ENCODE measurements around the gene SEC23A. TPM values are rescaled to one million over a fixed set of nuclear protein-coding genes. Genes with fewer than 3 reads are reported as not detected.
"Not testable (repeated sequence)": the region's sequence is repeated elsewhere in the genome, so short reads cannot be mapped to it uniquely, and the experiment has no call there.

Gene SEC23A
- 10 to 100 TPM; 52.4 to 79.2 TPM for total RNA-seq
- polyA plus RNA-seq (ENCODE audit: insufficient read depth, low read depth, low replicate concordance): 39.0 TPM
- long read RNA-seq, donor 1, full-length matches to known transcripts: 12 of 52 reads
- long read RNA-seq, donor 1, partial matches to known transcripts: 40 of 52 reads
- long read RNA-seq, donor 1, other reads (novel, unspliced or antisense): 0 of 52 reads
- long read RNA-seq, donor 2, full-length matches to known transcripts: 16 of 16 reads
- long read RNA-seq, donor 2, partial matches to known transcripts: 0 of 16 reads
- long read RNA-seq, donor 2, other reads (novel, unspliced or antisense): 0 of 16 reads

DNA sequence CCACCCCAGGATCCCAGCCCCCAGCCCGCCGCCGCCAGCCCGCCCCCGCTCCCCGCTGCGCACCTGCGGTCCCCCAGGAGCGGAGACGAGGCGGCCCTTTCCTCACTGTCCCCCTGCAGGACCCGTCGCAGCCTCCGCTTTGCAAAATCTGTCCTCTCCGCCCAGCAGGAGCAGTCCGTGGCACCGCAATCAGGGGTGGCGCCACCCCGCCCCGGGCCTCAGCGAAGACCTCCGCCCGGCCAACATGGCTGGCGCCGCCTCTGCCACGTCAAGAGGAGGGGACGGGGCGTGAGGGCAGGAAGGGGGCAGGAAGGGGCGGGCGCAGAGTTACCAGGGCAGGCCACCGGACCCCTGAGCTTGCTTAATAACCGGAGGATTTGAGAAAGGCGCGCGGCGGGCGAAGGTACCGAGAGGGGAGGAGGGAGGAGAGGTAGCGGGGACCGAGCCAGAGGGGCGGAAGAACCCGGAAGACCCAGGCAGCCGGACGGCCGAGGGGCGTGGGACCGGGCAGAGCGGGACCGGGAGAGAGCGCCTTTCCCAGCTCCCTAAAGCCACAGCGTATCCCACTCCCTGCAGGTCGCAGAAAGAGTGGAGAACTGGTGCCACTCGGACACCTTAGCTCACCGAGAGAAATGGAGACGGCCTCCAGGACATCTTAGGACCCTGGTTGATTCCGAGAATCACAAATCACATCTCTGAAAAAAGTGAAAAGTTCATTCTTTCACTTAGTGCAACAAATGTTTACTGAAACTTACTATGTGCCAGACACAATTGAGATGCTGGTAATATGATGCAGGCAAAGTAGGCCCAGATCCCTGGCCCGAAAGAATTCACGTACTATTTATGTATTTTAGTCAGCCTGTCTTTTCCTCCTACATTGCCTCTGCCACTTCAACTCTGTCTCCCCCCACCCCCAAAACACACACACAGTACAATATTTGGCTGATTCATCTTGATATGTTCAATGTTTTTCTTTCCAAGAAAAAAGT lies at the start of gene SEC23A:
Gene SEC23A (minus strand): TSS at position 267 of the 989 bp plus-strand sequence. CDS start 7,117 bp downstream, outside the sequence.
- intact Hi-C loops (cut with DNase I; ENCODE audit: low total_unique reads): loop anchor here (10.0 kb wide), 1 partner anchor 332 kb away; the partner anchor contains the start of gene FBXO33
- DNase-seq: peak; percentile 92
- Histone ChIP-seq H3K4me3 (peak within 1 kb of the TSS; percentile 90 to 96), H3K27ac (peak within 1 kb of the TSS; percentile 96 to 98), H3K9me3 (no peaks in the 10 kb centered on the region), H3K4me1 (peaks cover 6% of the 10 kb centered on the region), H3K36me3 (ENCODE audit: low read depth, missing control alignments) (no peaks in the 10 kb centered on the region), H3K27me3 (no peaks in the 10 kb centered on the region)
- 0% methylated on average over 29 to 51 of the region's 58 CpGs for WGBS, 2 donors
- no peak for TF ChIP-seq POLR2A (IDR thresholded peaks at IDR 0.05)
- TF ChIP-seq, protein P1, sequence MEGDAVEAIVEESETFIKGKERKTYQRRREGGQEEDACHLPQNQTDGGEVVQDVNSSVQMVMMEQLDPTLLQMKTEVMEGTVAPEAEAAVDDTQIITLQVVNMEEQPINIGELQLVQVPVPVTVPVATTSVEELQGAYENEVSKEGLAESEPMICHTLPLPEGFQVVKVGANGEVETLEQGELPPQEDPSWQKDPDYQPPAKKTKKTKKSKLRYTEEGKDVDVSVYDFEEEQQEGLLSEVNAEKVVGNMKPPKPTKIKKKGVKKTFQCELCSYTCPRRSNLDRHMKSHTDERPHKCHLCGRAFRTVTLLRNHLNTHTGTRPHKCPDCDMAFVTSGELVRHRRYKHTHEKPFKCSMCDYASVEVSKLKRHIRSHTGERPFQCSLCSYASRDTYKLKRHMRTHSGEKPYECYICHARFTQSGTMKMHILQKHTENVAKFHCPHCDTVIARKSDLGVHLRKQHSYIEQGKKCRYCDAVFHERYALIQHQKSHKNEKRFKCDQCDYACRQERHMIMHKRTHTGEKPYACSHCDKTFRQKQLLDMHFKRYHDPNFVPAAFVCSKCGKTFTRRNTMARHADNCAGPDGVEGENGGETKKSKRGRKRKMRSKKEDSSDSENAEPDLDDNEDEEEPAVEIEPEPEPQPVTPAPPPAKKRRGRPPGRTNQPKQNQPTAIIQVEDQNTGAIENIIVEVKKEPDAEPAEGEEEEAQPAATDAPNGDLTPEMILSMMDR (IDR thresholded peaks at IDR 0.05): no peak

DNA sequence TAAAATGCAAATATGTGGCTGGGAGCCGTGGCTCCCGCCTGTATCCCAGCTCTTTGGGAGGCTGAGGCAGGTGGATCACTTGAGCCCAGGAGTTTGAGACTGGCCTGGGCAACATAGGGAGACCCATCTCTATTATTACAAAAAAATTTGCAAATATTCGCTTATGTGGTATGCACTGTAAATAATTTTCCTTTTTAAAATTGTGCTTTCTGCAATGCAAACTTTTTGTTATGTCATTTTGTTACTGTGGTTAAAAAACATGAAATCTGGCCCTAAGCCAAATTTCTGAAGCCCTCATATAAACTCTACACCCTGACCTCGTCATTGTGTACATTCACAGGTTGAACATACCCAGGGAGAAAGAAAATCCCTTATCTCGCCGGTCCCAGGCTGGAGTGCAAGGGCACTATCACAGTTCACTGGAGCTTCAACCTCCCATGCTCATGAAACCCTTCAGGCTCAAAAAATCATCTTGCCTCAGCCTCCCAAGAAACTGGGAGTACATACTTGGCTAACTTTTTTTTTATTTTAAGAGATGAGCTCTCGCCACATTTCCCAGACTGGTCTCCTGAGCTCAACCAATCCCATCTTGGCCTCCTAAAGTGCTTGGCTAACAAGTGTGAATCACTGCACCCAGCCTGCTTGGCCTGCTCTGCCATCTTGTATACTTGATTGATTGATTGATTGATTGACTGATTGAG lies 42.4 kb upstream of the SEC23A start:
- Histone ChIP-seq H3K4me3 (no peak overlapping the region), H3K27me3 (no peaks in the 10 kb centered on the region), H3K4me1 (no peaks in the 10 kb centered on the region), H3K27ac (no peak overlapping the region), H3K9me3 (no peaks in the 10 kb centered on the region), H3K36me3 (ENCODE audit: low read depth, missing control alignments) (no peaks in the 10 kb centered on the region)
- no peak for DNase-seq
- intact Hi-C loops (cut with DNase I; ENCODE audit: low total_unique reads): no loop called here
- 80 to 82% methylated on average over 7 of the region's 7 CpGs for WGBS, 2 donors
- TF ChIP-seq, protein P1 (IDR thresholded peaks at IDR 0.05): no peak
- TF ChIP-seq POLR2A (IDR thresholded peaks at IDR 0.05): no peak

DNA sequence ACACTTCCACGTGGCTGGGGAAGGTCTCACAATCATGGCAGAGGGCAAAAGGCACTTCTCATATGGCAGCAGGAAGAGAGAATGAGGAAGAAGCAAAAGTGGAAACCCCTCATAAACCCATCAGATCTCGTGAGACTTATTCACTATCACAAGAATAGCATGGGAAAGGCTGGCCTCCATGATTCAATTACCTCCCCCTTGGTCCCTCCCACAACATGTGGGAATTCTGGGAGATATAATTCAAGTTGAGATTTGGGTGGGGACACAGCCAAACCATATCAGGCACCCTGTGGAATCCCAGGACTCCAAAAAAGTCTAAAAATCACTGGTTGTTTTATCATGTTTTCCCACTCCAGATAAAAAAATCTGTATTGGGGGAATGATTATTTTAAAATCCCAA lies 40.2 kb upstream of the SEC23A start:
- DNase-seq; H3K36me3 ChIP-seq (ENCODE audit: low read depth, missing control alignments); H3K4me1 ChIP-seq; H3K4me3 ChIP-seq; H3K27me3 ChIP-seq; H3K27ac ChIP-seq; H3K9me3 ChIP-seq; intact Hi-C loops (cut with DNase I; ENCODE audit: low total_unique reads): not testable (repeated sequence)
- 68 to 83% methylated on average over 2 of the region's 2 CpGs for WGBS, 2 donors

GRCh38 chr14:39141623-39142022 lies 38.6 kb upstream of the SEC23A start:
- H3K36me3 ChIP-seq (ENCODE audit: low read depth, missing control alignments); H3K4me1 ChIP-seq; intact Hi-C loops (cut with DNase I; ENCODE audit: low total_unique reads); H3K9me3 ChIP-seq; H3K27me3 ChIP-seq; H3K27ac ChIP-seq; DNase-seq; H3K4me3 ChIP-seq: not testable (repeated sequence)
- WGBS, 2 donors: 100% methylated on average over 1 of the region's 1 CpG

GRCh38 chr14:39140170-39140569 lies 37.1 kb upstream of the SEC23A start:
- intact Hi-C loops (cut with DNase I; ENCODE audit: low total_unique reads): no loop called here
- WGBS, 2 donors: 83 to 90% methylated on average over 3 of the region's 3 CpGs
- Histone ChIP-seq H3K36me3 (ENCODE audit: low read depth, missing control alignments) (no peaks in the 10 kb centered on the region), H3K4me1 (no peaks in the 10 kb centered on the region), H3K4me3 (no peak overlapping the region), H3K27ac (no peak overlapping the region), H3K9me3 (no peaks in the 10 kb centered on the region), H3K27me3 (no peaks in the 10 kb centered on the region)
- TF ChIP-seq, protein P1 (IDR thresholded peaks at IDR 0.05): no peak
- TF ChIP-seq POLR2A (IDR thresholded peaks at IDR 0.05): no peak
- DNase-seq: no peak
